Amniotic stem cell (primary cell): ENCODE data around the gene IRF9.

Experiments
- DNase-seq: peaks from one replicate; lab custom pipeline; 2025; lab: John Stamatoyannopoulos, UW

Gene IRF9

GRCh38 chr14:24131549-24131966 lies 29.5 kb upstream of the IRF9 start:
- DNase-seq: no peak

DNA sequence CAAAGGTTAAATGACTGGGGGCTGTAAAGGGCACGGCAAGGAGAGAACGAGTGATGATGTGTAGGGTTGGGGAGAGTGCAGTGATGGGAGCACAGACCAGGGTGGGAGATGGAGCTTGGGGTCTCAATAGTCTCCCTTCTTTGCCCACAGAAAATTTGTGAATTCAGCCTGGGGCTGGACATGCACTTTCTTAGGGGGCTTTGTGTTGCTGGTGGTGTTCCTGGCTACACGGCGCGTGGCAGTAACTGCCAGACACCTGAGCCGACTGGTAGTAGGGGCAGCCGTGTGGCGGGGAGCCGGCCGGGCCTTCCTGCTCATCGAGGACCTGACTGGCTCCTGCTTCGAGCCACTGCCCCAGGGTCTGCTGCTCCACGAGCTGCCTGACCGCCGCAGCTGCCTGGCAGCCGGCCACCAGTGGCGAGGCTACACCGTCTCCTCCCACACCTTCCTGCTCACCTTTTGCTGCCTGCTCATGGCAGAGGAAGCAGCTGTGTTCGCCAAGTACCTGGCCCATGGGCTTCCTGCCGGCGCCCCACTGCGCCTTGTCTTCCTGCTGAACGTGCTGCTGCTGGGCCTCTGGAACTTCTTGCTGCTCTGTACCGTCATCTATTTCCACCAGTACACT lies 28.9 kb upstream of the IRF9 start:
- DNase-seq: no peak

DNA sequence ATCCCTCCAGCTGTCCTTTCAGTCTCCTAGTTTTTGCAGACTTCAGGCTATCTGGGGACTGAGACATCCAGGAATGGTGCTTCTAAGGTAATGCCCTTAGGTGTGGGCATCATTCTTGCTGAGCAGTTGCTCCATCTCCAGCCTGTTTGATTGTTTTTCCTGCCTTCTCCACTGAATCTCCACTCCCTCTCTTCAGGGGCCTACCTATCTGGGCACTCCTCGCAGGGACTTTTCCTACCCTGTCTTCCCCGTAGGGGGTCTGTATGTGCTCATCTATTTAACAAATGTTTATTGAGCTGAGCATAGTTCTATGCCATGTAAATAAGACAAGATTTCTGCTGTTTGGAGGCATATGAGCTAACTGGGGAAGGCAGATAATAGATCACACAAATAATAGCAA lies 28.1 kb upstream of the IRF9 start:
- no peak for DNase-seq

DNA sequence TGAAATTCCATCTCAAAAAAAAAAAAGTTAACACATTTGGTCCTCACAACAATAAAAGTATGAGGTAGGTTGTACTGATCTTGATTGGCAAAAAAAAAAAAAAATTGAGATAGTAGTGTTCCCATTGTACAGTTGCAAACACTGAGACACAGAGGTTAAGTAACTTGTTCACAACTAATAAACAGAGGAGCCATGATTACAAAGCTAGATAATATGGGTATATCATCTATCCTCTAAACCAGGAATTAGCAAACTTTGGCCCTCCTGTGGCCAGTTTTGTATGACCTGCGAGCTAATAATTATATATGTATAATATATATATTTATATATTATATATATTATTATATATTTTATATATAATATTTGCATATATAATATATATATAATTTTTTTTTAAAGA lies 27.3 kb upstream of the IRF9 start:
- no peak for DNase-seq

DNA sequence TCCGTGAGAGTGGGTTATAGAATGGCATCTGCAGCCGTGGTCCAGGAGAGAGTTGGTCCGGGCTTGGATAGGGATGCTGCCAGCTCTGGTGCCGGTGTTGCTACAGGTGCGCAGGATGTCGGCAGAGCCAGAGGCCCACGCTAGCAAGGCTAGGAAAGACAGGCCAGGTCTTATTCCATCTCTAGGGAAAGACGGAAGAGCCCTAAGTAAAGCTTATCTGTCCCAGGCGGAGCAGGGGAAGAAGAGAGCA lies 25.6 kb upstream of the IRF9 start:
- no peak for DNase-seq

GRCh38 chr14:24135834-24136683 lies 25.0 kb upstream of the IRF9 start, which contains the start of gene PSME1:
PSME1 (plus strand) TSS chr14:24136194; CDS start chr14:24136263, 69 bp downstream.
- DNase-seq: peak; percentile 78

- DNase-seq: no peak
Measured at GRCh38 chr14:24136684-24137528, 24.2 kb upstream of the IRF9 start.

GRCh38 chr14:24137529-24138395 lies 23.3 kb upstream of the IRF9 start:
- DNase-seq: no peak

GRCh38 chr14:24138396-24139271 lies 22.4 kb upstream of the IRF9 start:
- no peak for DNase-seq

GRCh38 chr14:24139272-24139934 lies 21.7 kb upstream of the IRF9 start:
- no peak for DNase-seq

GRCh38 chr14:24141097-24141880 lies 19.8 kb upstream of the IRF9 start, which contains the start of gene EMC9:
EMC9 (minus strand) TSS chr14:24141591; CDS start chr14:24141304, 287 bp downstream.
- peak; percentile 100 for DNase-seq

DNA sequence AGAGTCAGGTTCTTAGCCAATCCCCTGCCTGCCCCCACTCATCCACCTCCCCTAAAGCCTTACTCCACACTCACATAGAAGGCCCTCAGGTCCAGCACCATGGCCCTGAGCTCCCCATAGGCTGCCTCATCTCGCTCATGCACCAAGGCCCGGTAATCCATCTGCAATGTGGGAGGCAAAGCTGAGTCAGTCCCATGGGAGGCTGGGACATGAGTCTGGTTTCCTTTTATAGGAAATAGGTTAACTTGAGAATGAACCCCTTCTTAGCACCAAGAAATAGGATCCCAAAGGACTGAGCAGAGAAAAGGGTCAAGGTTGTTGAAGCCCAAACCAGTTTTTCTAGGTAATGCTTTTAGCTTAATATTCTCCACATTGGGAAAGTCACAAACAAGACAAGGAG lies 17.6 kb upstream of the IRF9 start:
- DNase-seq: no peak

GRCh38 chr14:24144451-24144850 lies 16.6 kb upstream of the IRF9 start:
- no peak for DNase-seq

DNA sequence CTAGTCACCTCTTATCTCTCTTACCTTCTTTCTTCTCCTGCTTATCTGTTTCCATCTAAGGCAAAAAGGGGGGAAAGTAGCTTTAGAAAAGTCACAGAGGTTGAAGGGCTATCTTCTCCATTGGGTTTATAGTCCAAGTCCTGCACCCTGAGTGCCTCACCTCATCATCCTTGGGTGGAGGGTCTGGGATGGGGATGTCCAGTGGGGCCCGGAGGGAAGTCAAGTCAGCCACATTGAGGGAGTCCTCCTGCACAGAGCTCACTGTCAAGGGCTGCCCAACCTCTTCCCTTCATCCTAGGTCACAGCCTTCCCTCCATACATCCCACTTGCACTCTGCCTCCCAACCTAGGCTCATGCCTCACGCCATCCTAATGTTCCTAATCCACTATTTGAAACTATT lies 15.8 kb upstream of the IRF9 start:
- DNase-seq: no peak

DNA sequence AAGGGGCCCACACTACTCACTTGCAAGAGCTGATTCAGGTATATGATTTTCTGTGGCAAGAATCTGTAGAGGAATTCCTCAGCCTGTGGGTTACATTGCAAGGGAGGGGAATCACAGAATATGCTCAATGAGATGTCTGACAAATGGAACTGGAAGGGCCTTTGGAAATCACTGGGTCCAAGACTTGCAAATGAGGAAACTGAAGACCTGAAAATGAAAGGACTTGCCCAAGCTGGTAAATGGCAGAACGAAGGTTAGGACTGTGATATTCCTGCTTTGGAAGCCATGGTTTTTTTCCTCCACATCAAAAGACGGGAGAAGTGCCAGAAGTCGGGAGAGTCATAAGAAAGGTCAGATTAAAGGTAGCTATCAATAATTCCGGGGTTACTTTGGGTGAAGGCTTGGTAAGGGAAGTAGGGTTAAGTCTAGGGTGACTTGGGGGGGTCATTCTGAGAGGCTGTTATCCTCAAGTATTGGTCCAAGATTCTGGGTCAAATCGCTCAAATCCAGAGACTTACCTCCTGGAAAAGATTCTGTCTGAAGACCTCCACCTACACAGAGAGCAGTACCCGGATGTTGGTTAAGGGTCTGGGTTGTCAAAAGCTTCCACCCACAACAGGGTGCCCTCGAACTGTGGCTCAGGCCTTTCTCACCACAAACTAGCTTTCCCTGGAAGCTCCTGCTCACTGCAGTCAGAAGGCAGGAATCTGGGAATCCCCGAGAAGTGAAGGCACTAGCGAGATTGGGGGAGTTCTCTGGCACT lies 15.2 kb upstream of the IRF9 start:
- peak; percentile 49 for DNase-seq

GRCh38 chr14:24146453-24146977 lies 14.6 kb upstream of the IRF9 start, which contains the start of gene PSME2:
PSME2 (minus strand) TSS chr14:24146610; CDS start chr14:24146581, 29 bp downstream.
- peak; percentile 90 for DNase-seq

- peak; percentile 98 for DNase-seq
Measured at GRCh38 chr14:24146978-24147760, 13.9 kb upstream of the IRF9 start, which contains the start of gene RNF31. RNF31 (plus strand) TSS chr14:24147498; CDS start chr14:24147699, 201 bp downstream.
